Panc1 (cell line): ENCODE measurements around the gene CCSAP. TPM values are rescaled to one million over a fixed set of nuclear protein-coding genes. Genes with fewer than 3 reads are reported as not detected.

Source experiments
- ATAC-seq: fragments of 200-7000 bp; cut with Tn5 transposase; 2 replicates; pipeline ENCODE4 v1.9.1; 2020; ENCODE audit warnings: mild to moderate bottlenecking, moderate library complexity
- BruUV-seq: library from RNA; stranded (reverse); fragments of 400-500 nt; replicated peaks from 2 replicates; lab custom pipeline; 2021; lab: Mats Ljungman, UMichigan
- CTCF ChIA-PET: fragments of 300-600 bp; sonication (Branson Sonifier 250); formaldehyde crosslinking; loops from one replicate; lab custom pipeline; 2022; ENCODE audit warnings: antibody characterized with exemption; lab: Charles Lee
- POLR2A ChIA-PET: fragments of 300-600 bp; sonication (Branson Sonifier 250); formaldehyde crosslinking; loops from one replicate; lab custom pipeline; 2022; ENCODE audit warnings: antibody characterized with exemption; lab: Charles Lee
- DNase-seq: peaks from one replicate; pipeline ENCODE4 v3.0.0-alpha.2; 2010; ENCODE audit warnings: low read depth, low spot score
- H3K27ac ChIP-seq: 2 replicates; pipeline ENCODE4 v1.5.1; 2011; ENCODE audit warnings: mild to moderate bottlenecking, low read length, inconsistent platforms
- H3K27me3 ChIP-seq: fragments of 200-500 bp; sonication (Bioruptor generic); 2 replicates; pipeline ENCODE4 v1.6.0; 2014; ENCODE audit warnings: low read length, inconsistent platforms; ENCODE audit not compliant: control insufficient read depth, insufficient read depth
- H3K36me3 ChIP-seq: fragments of 200-500 bp; sonication (Bioruptor generic); 2 replicates; pipeline ENCODE4 v1.5.1; 2014; ENCODE audit warnings: inconsistent platforms, mild to moderate bottlenecking, low read length, moderate library complexity; ENCODE audit not compliant: control insufficient read depth, insufficient read depth
- H3K4me1 ChIP-seq: 2 replicates; pipeline ENCODE4 v1.5.1; 2011; ENCODE audit warnings: inconsistent platforms, mild to moderate bottlenecking, low read length, moderate library complexity; ENCODE audit not compliant: control insufficient read depth, insufficient read depth
- H3K4me3 ChIP-seq, 2 experiments: 2 replicates each; pipeline ENCODE4 v1.5.1; 2011 to 2012; ENCODE audit warnings: low read depth in 2 of 2, low read length in 2 of 2, mild to moderate bottlenecking in 2 of 2, inconsistent platforms in 1 of 2, moderate library complexity in 1 of 2
- H3K9me3 ChIP-seq: fragments of 200-500 bp; sonication (Bioruptor generic); 2 replicates; pipeline ENCODE4 v1.5.1; 2014; ENCODE audit warnings: low read depth, mild to moderate bottlenecking, inconsistent platforms, low read length, moderate library complexity; ENCODE audit not compliant: control insufficient read depth, insufficient read depth
- POLR2AphosphoS5 ChIP-seq: IDR thresholded peaks from 2 replicates; pipeline ENCODE4 v1.6.1; 2012; ENCODE audit warnings: mild to moderate bottlenecking, low read depth, low read length, moderate library complexity
- SIN3A ChIP-seq: IDR thresholded peaks from 2 replicates; pipeline ENCODE4 v1.6.1; 2012; ENCODE audit warnings: low read depth, mild to moderate bottlenecking, low read length, moderate library complexity, borderline replicate concordance; ENCODE audit not compliant: insufficient read depth
- TCF7L2 ChIP-seq: IDR thresholded peaks from 2 replicates; pipeline ENCODE4 v1.6.1; 2011; ENCODE audit warnings: mild to moderate bottlenecking, low read depth, low read length, inconsistent platforms
- in situ Hi-C: cut with HindIII; loops from 2 replicates; pipeline ENCODE4 v1.10.0; 2016; ENCODE audit warnings: low sequenced_read_pairs, low pct_unique_long_range_greater_than_20kb
- intact Hi-C: fragments of 100-400 bp; cut with micrococcal nuclease; formaldehyde crosslinking; loops from one replicate; pipeline ENCODE4 v1.10.0; 2022; ENCODE audit not compliant: unreplicated experiment
- total RNA-seq: library from RNA; stranded (reverse); gene quantifications from one replicate; pipeline ENCODE4 v1.2.1, GENCODE V29; 2021; ENCODE audit not compliant: unreplicated experiment
- TF ChIP-seq, protein P1 (sequence below): fragments of 450-650 bp; IDR thresholded peaks from 2 replicates; pipeline ENCODE4 v1.5.1; 2017; ENCODE audit warnings: mild to moderate bottlenecking
- TF ChIP-seq, protein P2 (sequence below), 2 experiments: IDR thresholded peaks; 2 replicates each; pipeline ENCODE4 v1.6.1; 2011 to 2012; ENCODE audit warnings: low read depth in 2 of 2, control low read depth in 1 of 2, low read length in 1 of 2, mild to moderate bottlenecking in 1 of 2, moderate library complexity in 1 of 2; ENCODE audit not compliant: insufficient read depth in 1 of 2

CCSAP gene
- total RNA-seq, 1 experiment from 2014 or later, result 11.6 TPM

DNA sequence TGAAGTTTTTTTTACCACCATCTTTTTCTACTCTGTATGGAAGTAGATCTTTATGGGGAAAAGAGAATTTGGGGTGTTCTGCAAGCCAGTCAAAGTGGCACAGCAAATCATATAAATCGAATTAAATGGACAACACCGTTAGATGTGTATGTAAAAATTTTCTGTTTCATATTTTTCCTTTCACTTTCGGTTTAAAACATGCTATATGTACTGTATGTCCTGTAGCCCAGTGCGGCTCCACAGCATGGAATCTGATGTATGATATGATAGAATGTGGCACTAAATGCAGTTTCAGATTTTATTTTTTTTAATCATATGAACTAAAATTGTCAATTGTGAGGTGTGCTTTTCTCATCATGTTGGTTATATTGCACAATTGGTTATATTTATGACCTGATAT is 39.0 kb downstream of the CCSAP start:
- peaks cover 9% of the 10 kb centered on the region; the same call in 1 of the 2 replicates for H3K36me3 ChIP-seq
- in situ Hi-C loops, result no loop called here
- H3K27ac ChIP-seq, result no peak overlapping the region
- no peaks in the 10 kb centered on the region for H3K27me3 ChIP-seq
- no peak for DNase-seq
- TF ChIP-seq, protein P1, sequence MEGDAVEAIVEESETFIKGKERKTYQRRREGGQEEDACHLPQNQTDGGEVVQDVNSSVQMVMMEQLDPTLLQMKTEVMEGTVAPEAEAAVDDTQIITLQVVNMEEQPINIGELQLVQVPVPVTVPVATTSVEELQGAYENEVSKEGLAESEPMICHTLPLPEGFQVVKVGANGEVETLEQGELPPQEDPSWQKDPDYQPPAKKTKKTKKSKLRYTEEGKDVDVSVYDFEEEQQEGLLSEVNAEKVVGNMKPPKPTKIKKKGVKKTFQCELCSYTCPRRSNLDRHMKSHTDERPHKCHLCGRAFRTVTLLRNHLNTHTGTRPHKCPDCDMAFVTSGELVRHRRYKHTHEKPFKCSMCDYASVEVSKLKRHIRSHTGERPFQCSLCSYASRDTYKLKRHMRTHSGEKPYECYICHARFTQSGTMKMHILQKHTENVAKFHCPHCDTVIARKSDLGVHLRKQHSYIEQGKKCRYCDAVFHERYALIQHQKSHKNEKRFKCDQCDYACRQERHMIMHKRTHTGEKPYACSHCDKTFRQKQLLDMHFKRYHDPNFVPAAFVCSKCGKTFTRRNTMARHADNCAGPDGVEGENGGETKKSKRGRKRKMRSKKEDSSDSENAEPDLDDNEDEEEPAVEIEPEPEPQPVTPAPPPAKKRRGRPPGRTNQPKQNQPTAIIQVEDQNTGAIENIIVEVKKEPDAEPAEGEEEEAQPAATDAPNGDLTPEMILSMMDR, result no peak
- no peak for TF ChIP-seq POLR2AphosphoS5
- TF ChIP-seq, protein P2, sequence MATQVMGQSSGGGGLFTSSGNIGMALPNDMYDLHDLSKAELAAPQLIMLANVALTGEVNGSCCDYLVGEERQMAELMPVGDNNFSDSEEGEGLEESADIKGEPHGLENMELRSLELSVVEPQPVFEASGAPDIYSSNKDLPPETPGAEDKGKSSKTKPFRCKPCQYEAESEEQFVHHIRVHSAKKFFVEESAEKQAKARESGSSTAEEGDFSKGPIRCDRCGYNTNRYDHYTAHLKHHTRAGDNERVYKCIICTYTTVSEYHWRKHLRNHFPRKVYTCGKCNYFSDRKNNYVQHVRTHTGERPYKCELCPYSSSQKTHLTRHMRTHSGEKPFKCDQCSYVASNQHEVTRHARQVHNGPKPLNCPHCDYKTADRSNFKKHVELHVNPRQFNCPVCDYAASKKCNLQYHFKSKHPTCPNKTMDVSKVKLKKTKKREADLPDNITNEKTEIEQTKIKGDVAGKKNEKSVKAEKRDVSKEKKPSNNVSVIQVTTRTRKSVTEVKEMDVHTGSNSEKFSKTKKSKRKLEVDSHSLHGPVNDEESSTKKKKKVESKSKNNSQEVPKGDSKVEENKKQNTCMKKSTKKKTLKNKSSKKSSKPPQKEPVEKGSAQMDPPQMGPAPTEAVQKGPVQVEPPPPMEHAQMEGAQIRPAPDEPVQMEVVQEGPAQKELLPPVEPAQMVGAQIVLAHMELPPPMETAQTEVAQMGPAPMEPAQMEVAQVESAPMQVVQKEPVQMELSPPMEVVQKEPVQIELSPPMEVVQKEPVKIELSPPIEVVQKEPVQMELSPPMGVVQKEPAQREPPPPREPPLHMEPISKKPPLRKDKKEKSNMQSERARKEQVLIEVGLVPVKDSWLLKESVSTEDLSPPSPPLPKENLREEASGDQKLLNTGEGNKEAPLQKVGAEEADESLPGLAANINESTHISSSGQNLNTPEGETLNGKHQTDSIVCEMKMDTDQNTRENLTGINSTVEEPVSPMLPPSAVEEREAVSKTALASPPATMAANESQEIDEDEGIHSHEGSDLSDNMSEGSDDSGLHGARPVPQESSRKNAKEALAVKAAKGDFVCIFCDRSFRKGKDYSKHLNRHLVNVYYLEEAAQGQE (IDR thresholded peaks at IDR 0.05; ENCODE audit: insufficient read depth in 1 of 2, low read depth in 2 of 2, low read length in 1 of 2), result no peak
- no peak for TF ChIP-seq SIN3A
- TF ChIP-seq TCF7L2, result no peak
- no TSS peak for BruUV-seq
- no peak overlapping the region for H3K4me3 ChIP-seq
- ChIA-PET CTCF (no interaction called here), POLR2A (no interaction called here)
- ATAC-seq, result no peak
- intact Hi-C loops, result no loop called here
- no peaks in the 10 kb centered on the region for H3K4me1 ChIP-seq
- H3K9me3 ChIP-seq, result no peaks in the 10 kb centered on the region

DNA sequence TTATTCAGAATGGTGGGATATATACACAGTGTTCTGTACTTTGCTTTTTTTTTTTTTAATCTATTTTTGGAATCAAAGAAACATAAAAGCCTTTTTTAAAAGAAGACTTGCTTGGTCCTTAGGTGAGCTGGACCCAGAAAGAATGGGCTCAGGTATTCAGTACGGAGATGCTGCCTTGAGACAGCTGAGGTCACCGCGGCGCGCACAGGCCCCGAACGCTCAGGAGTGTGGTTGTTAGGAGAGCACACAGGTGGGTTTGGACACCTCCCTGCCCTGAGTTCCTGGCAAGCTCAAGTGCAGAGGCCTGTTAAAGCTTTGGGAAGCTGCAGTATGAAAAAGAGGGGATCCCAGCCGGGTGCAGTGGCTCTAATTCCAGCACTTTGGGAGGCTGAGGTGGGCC is 40.1 kb downstream of the CCSAP start:
- BruUV-seq, result no TSS peak
- no peak for ATAC-seq
- in situ Hi-C loops, result no loop called here
- CTCF ChIA-PET, result no interaction called here
- Histone ChIP-seq H3K4me1 (no peaks in the 10 kb centered on the region), H3K36me3 (peaks cover 12% of the 10 kb centered on the region; the same call in 1 of the 2 replicates), H3K27ac (no peak overlapping the region), H3K9me3 (no peaks in the 10 kb centered on the region), H3K4me3 (no peak overlapping the region), H3K27me3 (no peaks in the 10 kb centered on the region)
- POLR2A ChIA-PET, result no interaction called here
- intact Hi-C loops, result no loop called here
- TF ChIP-seq, protein P1, result no peak
- TF ChIP-seq, protein P2 (IDR thresholded peaks at IDR 0.05; ENCODE audit: insufficient read depth in 1 of 2, low read depth in 2 of 2, low read length in 1 of 2), result no peak
- TF ChIP-seq TCF7L2, result no peak
- no peak for TF ChIP-seq POLR2AphosphoS5
- no peak for TF ChIP-seq SIN3A
- DNase-seq, result no peak
